K562 (cell line): ENCODE data around the gene VAC14. TPM values are rescaled to one million over a fixed set of nuclear protein-coding genes. Genes with fewer than 3 reads are reported as not detected.

Source experiments
- ATAC-seq: fragments of 200-7000 bp; cut with Tn5 transposase; 3 replicates; pipeline ENCODE4 v1.9.1; 2020; ENCODE audit warnings: moderate library complexity
- BruUV-seq: library from RNA; stranded (reverse); fragments of 400-500 nt; replicated peaks from 2 replicates; lab custom pipeline; 2021; lab: Mats Ljungman, UMichigan
- CTCF ChIA-PET: fragments of 300-600 bp; formaldehyde crosslinking; extraction: SDS; loops from one replicate; lab custom pipeline; 2021; ENCODE audit warnings: low intra/inter-chr PET ratio; lab: Yijun Ruan, JAX
- POLR2A ChIA-PET: fragments of 300-600, 350-650 bp; sonication (Branson Sonifier 250); formaldehyde crosslinking; extraction: SDS; loops from one replicate; lab custom pipeline; 2021; ENCODE audit warnings: antibody characterized with exemption, inconsistent platforms; lab: Yijun Ruan, JAX
- DNase-seq, 4 experiments: peaks; one replicate each; pipeline versions ENCODE4 v3.0.0 to v3.0.0-alpha.2; 2011 to 2018; ENCODE audit warnings: low spot score in 3 of 4, mixed read lengths in 3 of 4; ENCODE audit errors: extremely low read depth in 1 of 4
- FAIRE-seq: peaks from 2 replicates; lab custom pipeline; 2011; peaks lifted over from hg19 to GRCh38; lab: Jason Lieb, UNC
- H2AFZ ChIP-seq: 2 replicates; pipeline ENCODE4 v1.6.0; 2011; ENCODE audit warnings: low read depth, low read length, control low read depth, inconsistent platforms
- H3K27ac ChIP-seq: fragments of 200-600 bp; 3 replicates; pipeline ENCODE4 v1.8.0; 2011; ENCODE audit warnings: low read depth, mild to moderate bottlenecking, control low read depth, inconsistent platforms, low read length, moderate library complexity, mixed read lengths; ENCODE audit errors: extremely low read depth
- H3K27me3 ChIP-seq, 2 experiments: fragments of 300-600 bp in 1 of 2; 2 replicates in 1 of 2; 3 replicates in 1 of 2; pipeline versions ENCODE4 v1.6.0 to v1.8.0; 2011; ENCODE audit warnings: inconsistent platforms in 2 of 2, low read length in 2 of 2, mild to moderate bottlenecking in 1 of 2, mixed read lengths in 1 of 2, moderate library complexity in 1 of 2; ENCODE audit not compliant: control insufficient read depth in 2 of 2, insufficient read depth in 2 of 2
- H3K36me3 ChIP-seq: fragments of 300-600 bp; 3 replicates; pipeline ENCODE4 v1.8.0; 2011; ENCODE audit warnings: mild to moderate bottlenecking, low read length, inconsistent platforms; ENCODE audit not compliant: control insufficient read depth, insufficient read depth
- H3K4me1 ChIP-seq, 2 experiments: fragments of 200-600 bp in 1 of 2; replicated peaks in 1 of 2; 2 replicates in 1 of 2; 3 replicates in 1 of 2; pipeline versions ENCODE4 v1.5.1 to v1.8.0; 2011; ENCODE audit warnings: inconsistent platforms in 2 of 2, low read length in 2 of 2, mild to moderate bottlenecking in 1 of 2, mixed read lengths in 1 of 2, moderate library complexity in 1 of 2; ENCODE audit not compliant: control insufficient read depth in 2 of 2, insufficient read depth in 2 of 2
- H3K4me2 ChIP-seq: 2 replicates; pipeline ENCODE4 v1.6.1; 2011; ENCODE audit warnings: low read length, control low read depth, inconsistent platforms, mixed read lengths; ENCODE audit not compliant: insufficient read depth
- H3K4me3 ChIP-seq: fragments of 200-600 bp; sonication (generic), shearing (Covaris generic); 2 replicates; pipeline ENCODE4 v1.5.1; 2016; ENCODE audit warnings: control low read depth, inconsistent platforms
- H3K79me2 ChIP-seq: fragments of 200-600 bp; 3 replicates; pipeline ENCODE4 v1.8.0; 2011; ENCODE audit warnings: low read length, inconsistent platforms; ENCODE audit not compliant: control insufficient read depth, insufficient read depth
- H3K9ac ChIP-seq, 2 experiments: 2 replicates each; pipeline versions ENCODE4 v1.6.0 to v1.6.1; 2011; ENCODE audit warnings: low read depth in 2 of 2, low read length in 2 of 2, control low read depth in 1 of 2, inconsistent platforms in 1 of 2, mild to moderate bottlenecking in 1 of 2, mixed read lengths in 1 of 2; ENCODE audit not compliant: insufficient read depth in 1 of 2
- H3K9me1 ChIP-seq: one replicate; pipeline ENCODE4 v1.6.0; 2011; ENCODE audit warnings: inconsistent platforms, mild to moderate bottlenecking, low read length, moderate library complexity; ENCODE audit not compliant: control insufficient read depth, insufficient read depth
- H3K9me3 ChIP-seq: replicated peaks from 2 replicates; pipeline ENCODE4 v1.5.1; 2011; ENCODE audit warnings: low read depth, low read length, inconsistent platforms; ENCODE audit not compliant: control insufficient read depth, insufficient read depth
- H4K20me1 ChIP-seq: replicated peaks from 2 replicates; pipeline ENCODE4 v1.6.1; 2011; ENCODE audit warnings: low read length, inconsistent platforms, mixed read lengths; ENCODE audit not compliant: control insufficient read depth, insufficient read depth
- BRF1 ChIP-seq: IDR thresholded peaks from 3 replicates; pipeline ENCODE4 v1.6.1; 2011; ENCODE audit warnings: borderline replicate concordance, mild to moderate bottlenecking; ENCODE audit not compliant: insufficient read length; ENCODE audit errors: extremely low read depth
- CC2D1A ChIP-seq: fragments of 450-650 bp; IDR thresholded peaks from 2 replicates; pipeline ENCODE4 v1.6.1; 2017; ENCODE audit warnings: mild to moderate bottlenecking
- CHD1 ChIP-seq: fragments of 200-600 bp; sonication (generic); IDR thresholded peaks from one replicate; pipeline ENCODE4 v1.6.1; 2012; ENCODE audit warnings: mild to moderate bottlenecking, moderate library complexity, low read length, inconsistent platforms
- ETV1 ChIP-seq: fragments of 450-650 bp; conservative IDR thresholded peaks from 2 replicates; pipeline ENCODE4 v1.6.1; 2016; ENCODE audit warnings: missing genetic modification characterization, control low read depth, low read depth, missing compliant biosample characterization
- EZH2 ChIP-seq: IDR thresholded peaks from 2 replicates; pipeline ENCODE4 v1.6.1; 2012; ENCODE audit warnings: low read depth, mild to moderate bottlenecking, inconsistent platforms, low read length, borderline replicate concordance
- GABPA ChIP-seq: fragments of 200-800 bp; sonication (Bioruptor generic); conservative IDR thresholded peaks from 2 replicates; pipeline ENCODE4 v1.6.1; 2016; ENCODE audit warnings: low read depth, missing genetic modification characterization, missing compliant biosample characterization
- HSF4 ChIP-seq: fragments of 250-450 bp; sonication (Bioruptor Pico); IDR thresholded peaks from 2 replicates; pipeline ENCODE4 v2.1.2; 2022; ENCODE audit warnings: mild to moderate bottlenecking, moderate library complexity, borderline replicate concordance
- MLX ChIP-seq, 2 experiments: fragments of 450-650 bp in 1 of 2; sonication (generic) in 1 of 2; formaldehyde crosslinking; conservative IDR thresholded peaks; 2 replicates each; pipeline versions ENCODE4 v1.4.0 to v1.8.1; 2020 to 2022; ENCODE audit warnings: mild to moderate bottlenecking in 1 of 2, missing genetic modification reagents in 1 of 2
- PATZ1 ChIP-seq: fragments of 250-450 bp; sonication (Bioruptor Pico); IDR thresholded peaks from 2 replicates; pipeline ENCODE4 v1.5.0; 2020; ENCODE audit warnings: mild to moderate bottlenecking, borderline replicate concordance
- TAF1 ChIP-seq: IDR thresholded peaks from 2 replicates; pipeline ENCODE4 v1.6.1; 2011; ENCODE audit warnings: mild to moderate bottlenecking, low read length, moderate library complexity; ENCODE audit not compliant: insufficient read depth, control insufficient read depth, severe bottlenecking; ENCODE audit errors: extremely low read depth
- ZNF408 ChIP-seq: fragments of 250-450 bp; sonication (Bioruptor Pico); IDR thresholded peaks from 2 replicates; pipeline ENCODE4 v1.4.0; 2020; ENCODE audit warnings: low read depth, mild to moderate bottlenecking, moderate library complexity
- ZNF445 ChIP-seq: fragments of 250-450 bp; sonication (Bioruptor Pico); IDR thresholded peaks from 2 replicates; pipeline ENCODE4 v1.4.0; 2020; ENCODE audit warnings: low read depth, mild to moderate bottlenecking, moderate library complexity
- WGBS: fragments of 100-300 bp; shearing (Covaris generic); methylation state at CpG from one replicate; pipeline ENCODE4 v1.1.6; 2016; ENCODE audit warnings: low coverage, mixed read lengths; ENCODE audit not compliant: insufficient coverage; ENCODE audit errors: missing lambda C conversion rate; 5-methylcytosine and 5-hydroxymethylcytosine counted together
- in situ Hi-C: fragments of 300-500 bp; cut with MboI; formaldehyde crosslinking; loops from 4 replicates; pipeline ENCODE4 v1.15.0; 2018; ENCODE audit warnings: inconsistent platforms, mixed read lengths
- intact Hi-C: fragments of 100-400 bp; cut with micrococcal nuclease; formaldehyde crosslinking; loops from 2 replicates; pipeline ENCODE4 v1.14.2; 2022
- polyA plus RNA-seq, 8 experiments: library from polyadenylated mRNA; depleted of rRNA in 4 of 8; stranded (reverse) in 5 of 8; unstranded in 3 of 8; fragments of >200 nt; fragmentation: Nextera tagmentation in 2 of 8; fragmentation: Illumina TruSeq in 1 of 8; extraction: Ambion mirVana in 2 of 8; extraction: Trizol in 1 of 8; gene quantifications; 2 replicates each; pipeline versions ENCODE4 v1.2.1 to v1.2.3, GENCODE V29; 2011 to 2014; ENCODE audit warnings: inconsistent platforms in 1 of 8, missing spikeins in 1 of 8
- total RNA-seq, 7 experiments: library from RNA; depleted of rRNA in 6 of 7; stranded (reverse); fragments of >200 nt in 6 of 7; fragmentation: Illumina TruSeq in 2 of 7; extraction: Trizol in 2 of 7; gene quantifications; 2 replicates each; pipeline versions ENCODE4 v1.2.1 to v1.2.3, GENCODE V29; 2011 to 2021; ENCODE audit warnings: low replicate concordance in 1 of 7

Gene VAC14
- total and polyA plus RNA-seq, 9 of the 15 experiments (the other 6 are each of a cell fraction or from before 2014, with no cell fraction given) = 1.3 to 41.6 (median 26.6) TPM

GRCh38 chr16:70670175-70670574 lies 130.8 kb downstream of the VAC14 start:
- Histone ChIP-seq H3K4me2 (no peak overlapping the region), H3K9me3 (no peaks in the 10 kb centered on the region), H3K36me3 (peaks cover 92% of the 10 kb centered on the region), H3K4me3 (no peak overlapping the region), H3K27ac (no peak overlapping the region), H3K9me1 (no peaks in the 10 kb centered on the region), H3K4me1 (peaks cover 0 to 2% of the 10 kb centered on the region in 2 experiments; a peak in 1 of 5 replicates), H3K9ac (no peak overlapping the region), H3K27me3 (no peaks in the 10 kb centered on the region), H2AFZ (no peak overlapping the region), H4K20me1 (no peaks in the 10 kb centered on the region), H3K79me2 (no peaks in the 10 kb centered on the region; the same call in 2 of the 3 replicates)
- DNase-seq (no peak), FAIRE-seq (no peak), ATAC-seq (no peak)
- no TSS peak for BruUV-seq
- TF ChIP-seq HSF4 (CRISPR knock-in tag) = no peak
- TF ChIP-seq EZH2 = no peak
- TF ChIP-seq GABPA (tag) = no peak
- no peak for TF ChIP-seq CHD1
- TF ChIP-seq ZNF445 (CRISPR knock-in tag) = no peak
- no peak for TF ChIP-seq ETV1 (tag)
- TF ChIP-seq CC2D1A = no peak
- no peak for TF ChIP-seq TAF1
- TF ChIP-seq PATZ1 (CRISPR knock-in tag) = no peak
- TF ChIP-seq MLX (CRISPR knock-in tag; conservative IDR thresholded peaks at IDR 0.05) = no peak
- TF ChIP-seq BRF1 = no peak
- no peak for TF ChIP-seq ZNF408
- POLR2A ChIA-PET = no interaction called here
- WGBS = 84% methylated on average over 2 of the region's 2 CpGs
- intact Hi-C loops (loop anchor here (5.0 kb wide), 1 partner anchor 97 kb away; no protein-coding TSS in a partner anchor), in situ Hi-C loops (no loop called here)
- CTCF ChIA-PET = no interaction called here
